Stimulated activated naive CD4-positive, alpha-beta T cell (primary cell): ENCODE results near the gene CNTNAP2.

Source experiments
- DNase-seq, 6 experiments: peaks; one replicate each; lab custom pipeline; 2025; lab: John Stamatoyannopoulos, UW

CNTNAP2 gene

DNA sequence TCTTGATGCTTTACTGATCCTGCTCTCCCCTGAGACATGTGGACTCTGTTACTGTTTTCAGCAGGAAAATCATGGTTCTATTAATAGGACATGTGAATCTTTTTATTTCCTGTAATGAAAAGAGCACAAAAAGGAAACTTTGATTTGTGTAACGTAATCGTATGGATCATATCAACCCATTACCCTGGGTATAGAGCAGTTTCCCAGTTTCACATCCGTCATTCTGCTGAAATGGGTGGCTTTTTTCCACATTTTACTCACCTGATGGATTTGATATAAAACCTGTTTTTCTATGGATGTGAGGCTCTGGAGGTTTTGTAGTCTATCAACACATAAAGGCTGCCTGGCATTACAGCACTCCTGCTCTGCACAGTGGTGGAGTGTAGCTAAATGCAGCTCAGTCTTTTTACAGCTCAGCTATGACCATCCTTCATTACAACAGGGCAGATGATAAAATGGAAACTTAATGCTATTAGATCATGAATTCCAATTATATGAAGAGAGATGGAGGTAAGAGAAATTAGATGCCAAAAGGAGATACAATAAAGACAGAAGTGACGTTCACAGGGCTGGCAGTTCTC, 1987.6 kb downstream of the CNTNAP2 start:
- DNase-seq = no peak

DNA sequence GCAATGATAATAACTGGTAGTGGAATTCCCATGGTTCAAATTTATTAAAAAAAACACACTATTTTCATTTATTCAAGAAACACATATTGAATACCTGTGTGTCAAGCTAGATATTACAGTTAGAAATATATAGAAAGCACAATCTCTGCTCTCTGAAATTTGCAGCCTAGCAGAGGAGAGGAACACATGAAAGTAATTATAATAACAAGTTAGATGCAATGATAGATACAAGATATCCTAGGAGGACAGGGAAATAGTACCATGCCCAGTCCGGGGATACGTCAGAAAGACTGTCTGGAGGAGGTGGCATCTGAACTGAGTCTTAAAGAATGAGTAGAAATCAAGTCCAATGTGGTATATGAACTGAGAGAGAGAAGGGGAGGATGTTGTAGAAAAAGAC, 1988.3 kb downstream of the CNTNAP2 start:
- no peak for DNase-seq

DNA sequence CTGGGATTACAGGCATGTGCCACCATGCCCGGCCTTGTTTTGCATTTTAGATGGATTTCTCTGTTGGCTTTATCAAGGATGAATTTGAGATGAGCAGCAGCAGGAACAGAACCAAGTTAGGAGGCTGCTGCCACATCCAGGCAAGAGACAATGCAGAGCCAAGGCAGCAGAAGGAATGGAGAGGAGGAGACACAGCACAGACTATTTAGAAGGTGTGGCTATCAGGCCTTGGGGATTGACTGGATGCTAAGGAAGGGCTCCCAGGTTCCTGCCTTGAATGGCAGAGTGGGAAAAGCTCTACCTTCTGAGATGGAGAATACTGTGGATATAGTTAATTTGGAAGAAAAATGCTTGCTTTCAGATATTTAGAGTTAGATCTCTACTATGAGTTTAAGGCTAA, 1989.3 kb downstream of the CNTNAP2 start:
- DNase-seq = no peak

DNA sequence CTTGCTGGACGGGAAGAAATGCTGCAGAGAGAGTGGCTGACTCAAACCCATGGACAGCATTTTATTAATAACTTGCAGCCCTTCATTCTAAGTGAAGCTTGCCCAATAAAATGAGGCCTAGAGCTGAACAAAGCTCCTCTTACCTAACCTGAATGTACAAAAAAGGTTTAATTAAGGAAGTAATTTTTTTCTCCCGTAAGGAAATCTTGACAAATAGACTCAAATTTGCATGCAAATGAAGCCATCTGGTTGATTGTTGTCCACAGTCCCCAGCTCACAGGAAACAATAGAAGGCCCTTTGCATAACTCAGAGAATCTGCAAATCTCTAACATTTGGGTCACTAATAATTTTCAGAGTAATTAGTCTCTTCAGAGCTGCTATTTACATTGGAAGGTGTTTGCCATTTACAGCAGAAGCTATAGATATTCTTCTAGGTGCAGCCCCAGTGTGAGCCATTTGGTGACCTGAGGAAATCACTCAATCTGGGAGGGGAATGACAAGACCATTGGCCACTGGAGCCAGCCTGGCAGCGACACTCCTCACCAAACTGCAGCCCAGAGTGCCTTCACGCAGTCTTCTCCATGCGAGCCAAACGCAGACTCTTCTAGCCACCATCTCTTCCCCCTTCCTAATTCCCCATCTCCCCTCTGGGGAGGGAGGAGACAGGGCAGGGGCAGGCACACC, 1991.0 kb downstream of the CNTNAP2 start:
- DNase-seq = no peak

DNA sequence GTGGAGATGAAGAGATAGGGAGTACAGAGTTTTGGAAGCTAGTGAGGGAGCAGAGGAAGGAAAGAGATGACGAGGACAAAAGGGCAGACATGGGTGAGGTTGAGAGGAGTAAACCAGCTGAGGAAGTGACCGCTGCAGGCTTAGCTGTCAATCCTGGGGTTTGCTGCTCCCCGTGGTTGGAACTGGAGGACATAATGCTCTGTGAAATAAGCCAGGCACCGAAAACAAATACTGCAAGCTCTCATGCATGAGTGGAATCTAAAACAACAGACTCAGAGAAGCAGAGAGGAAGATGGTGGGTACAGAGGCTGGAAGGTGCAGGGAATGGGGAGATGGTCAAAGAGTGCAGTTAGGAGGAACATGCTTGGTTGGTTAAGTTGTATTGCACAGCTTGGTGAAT, 1991.8 kb downstream of the CNTNAP2 start:
- DNase-seq = no peak

DNA sequence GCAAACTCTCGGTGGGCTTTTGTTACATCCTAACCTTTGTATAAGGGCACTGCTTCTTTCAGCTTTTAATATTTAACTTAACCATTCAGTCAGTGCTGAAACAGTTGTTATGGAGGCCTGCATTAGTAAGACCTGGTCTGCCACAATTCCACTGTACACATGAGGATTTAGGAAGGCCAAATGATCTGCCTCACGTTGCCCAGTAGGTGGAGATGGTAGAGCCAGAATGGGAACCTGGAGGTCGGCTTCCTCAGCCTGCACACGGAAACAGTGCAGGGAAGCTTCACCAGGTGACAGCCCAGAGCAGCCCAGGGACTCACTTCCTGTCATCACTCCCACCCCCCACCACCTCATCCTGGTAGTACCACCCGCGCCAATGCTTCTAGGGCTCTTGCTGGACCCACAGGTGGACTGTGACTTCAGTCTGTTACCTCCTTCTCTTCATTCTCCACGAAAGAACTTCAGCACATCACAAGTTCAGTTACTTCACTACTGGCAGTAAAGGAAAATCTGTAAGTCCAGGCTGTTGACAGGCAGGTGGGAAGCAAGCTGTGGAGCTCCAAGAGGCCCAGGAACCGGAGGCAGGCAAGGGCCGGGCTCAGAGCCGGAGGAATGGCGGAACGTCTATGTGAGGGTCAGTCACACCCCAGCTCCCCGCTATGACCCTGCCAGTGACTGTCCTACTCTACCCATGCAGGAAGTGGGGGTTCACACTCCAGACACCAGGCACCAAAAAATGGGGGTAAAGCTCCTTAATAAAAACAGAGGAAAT, 1993.7 kb downstream of the CNTNAP2 start:
- no peak for DNase-seq

DNA sequence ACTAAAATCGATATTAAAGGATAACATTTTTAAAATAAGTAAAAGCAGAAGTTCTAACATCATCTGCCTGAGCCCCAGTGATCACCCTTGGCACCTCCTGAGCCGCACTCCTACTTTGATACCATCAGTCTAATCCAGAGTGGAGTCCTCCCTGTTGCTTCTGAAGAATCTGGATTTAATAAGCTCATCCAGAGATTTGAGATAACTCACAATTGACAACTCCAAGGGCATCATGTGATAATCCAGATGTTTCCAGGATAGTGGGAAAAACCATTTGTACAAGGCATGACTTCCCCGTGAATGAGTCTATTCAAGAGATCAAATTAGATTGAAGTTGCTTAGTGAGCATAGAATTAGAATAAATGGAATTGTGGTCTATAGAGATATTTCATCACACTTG, 1998.2 kb downstream of the CNTNAP2 start:
- DNase-seq = no peak

DNA sequence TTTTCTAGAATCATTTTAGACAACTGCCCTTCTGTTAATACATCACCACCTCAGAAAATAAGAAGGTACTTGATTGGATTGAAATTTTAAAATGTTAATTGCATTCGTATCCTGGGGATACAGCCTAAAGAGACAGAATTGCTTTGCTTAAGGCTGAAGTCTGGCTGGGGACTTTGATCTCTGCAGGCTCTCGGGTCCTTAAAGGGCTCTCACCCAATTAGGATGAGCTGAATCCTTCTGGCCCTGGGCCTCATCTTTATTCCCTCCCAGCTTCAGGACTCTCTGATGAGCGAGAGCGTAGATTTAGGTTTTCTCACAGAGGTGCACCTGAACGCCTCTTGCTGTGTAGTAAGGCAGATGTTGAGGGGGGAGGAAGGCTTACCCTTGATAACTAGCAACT, 1998.7 kb downstream of the CNTNAP2 start:
- DNase-seq = no peak

DNA sequence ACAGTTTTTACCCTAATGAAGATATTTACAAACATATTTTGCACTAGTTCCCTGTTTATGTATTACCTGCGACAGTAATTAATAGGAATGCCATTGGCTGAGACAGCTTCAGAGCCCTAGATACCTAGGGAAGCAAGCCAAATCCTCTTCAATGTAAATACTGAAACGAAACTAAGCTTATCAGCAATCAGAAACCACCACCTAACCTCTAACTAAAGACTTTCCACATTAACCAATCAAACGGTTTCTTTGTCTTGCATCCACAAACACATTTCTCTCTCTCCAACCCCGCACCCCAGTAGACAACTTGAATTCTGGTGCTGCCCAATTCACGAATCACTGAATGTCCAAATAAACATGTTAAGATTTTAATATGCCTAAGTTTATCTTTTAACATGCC, 1999.6 kb downstream of the CNTNAP2 start:
- no peak for DNase-seq

DNA sequence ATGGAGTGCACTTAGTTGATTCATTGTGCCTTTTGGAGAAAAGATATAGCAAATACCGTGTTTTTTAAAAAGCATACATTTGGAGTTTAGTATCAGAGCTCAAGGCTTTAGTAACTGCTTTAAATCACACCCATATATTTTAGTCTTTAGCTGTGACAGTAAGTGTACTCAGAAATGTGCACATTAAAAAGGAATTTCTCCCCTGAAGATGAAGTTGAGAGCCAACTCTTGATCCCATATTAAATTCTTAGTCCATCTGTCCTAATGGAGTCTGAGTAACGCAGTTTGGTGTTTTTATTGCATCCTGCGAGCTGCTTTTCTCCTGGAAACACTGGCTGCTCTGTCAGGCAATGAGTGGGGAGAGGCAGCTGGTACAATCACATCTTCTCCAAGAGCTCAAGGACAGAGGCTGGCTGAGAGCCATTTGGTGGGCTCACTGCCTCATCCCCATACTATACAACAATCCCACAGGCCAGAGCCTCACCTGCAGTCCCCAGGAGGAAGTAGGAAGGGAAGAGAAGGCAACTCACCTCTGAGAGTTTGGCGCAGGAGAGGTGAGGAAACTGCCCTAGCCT, 2000.3 kb downstream of the CNTNAP2 start:
- DNase-seq = no peak

DNA sequence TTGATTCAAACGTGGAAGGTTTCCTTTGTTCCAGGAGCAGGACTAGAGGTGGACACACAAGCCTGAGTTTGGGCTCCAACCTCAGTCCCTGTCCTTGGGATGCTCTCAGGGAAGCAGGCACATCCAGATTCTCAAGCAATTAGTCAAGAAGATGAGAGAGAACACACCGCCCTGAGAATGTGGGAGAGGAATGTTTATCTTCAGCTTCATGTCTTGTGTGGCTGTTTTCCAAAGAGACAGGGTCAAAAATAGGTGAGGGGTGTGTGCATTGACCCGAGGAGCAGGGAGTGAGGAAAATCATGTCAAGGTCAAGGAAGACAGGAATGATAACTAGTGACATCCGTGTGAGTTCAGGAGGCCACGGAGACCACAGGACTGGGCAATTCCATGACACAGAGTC, 2001.8 kb downstream of the CNTNAP2 start:
- no peak for DNase-seq

DNA sequence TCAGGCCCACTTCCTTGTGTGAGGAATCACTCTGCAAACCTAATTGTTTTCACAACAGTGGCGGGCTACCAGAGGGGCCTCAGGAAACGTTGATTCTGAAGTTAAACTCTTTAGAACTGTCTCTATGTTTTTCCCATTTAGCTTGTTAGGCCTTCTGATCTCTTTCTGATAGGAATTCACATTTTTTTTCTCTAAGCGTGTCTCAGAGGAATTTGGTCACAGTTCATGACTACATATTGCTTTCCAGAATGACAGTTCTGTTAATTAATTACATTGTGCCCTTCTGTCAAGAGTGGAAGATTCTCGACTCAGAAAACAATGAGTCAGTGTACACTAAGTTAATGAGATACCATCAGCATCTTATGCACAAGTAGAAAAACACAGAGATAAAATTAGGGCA, 2004.8 kb downstream of the CNTNAP2 start:
- DNase-seq = no peak

DNA sequence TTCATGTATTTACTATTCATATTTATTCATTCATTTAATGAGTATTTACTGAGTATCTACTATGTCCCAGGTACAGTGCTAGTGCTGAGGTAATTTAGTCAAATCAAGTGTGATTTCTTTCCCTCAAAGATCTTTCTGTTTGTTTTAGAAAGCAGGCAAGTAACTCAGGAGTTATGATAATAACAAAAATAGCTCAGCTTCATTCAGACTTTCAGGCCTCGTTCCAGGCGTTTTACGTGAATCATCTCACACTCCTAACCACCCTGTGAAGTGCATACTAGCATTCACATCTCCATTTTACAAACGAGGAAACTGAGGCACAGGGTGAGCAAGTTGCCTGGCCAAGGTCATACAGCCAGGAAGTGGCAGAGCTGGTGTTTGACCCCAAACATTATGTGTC, 2005.2 kb downstream of the CNTNAP2 start:
- DNase-seq = no peak

DNA sequence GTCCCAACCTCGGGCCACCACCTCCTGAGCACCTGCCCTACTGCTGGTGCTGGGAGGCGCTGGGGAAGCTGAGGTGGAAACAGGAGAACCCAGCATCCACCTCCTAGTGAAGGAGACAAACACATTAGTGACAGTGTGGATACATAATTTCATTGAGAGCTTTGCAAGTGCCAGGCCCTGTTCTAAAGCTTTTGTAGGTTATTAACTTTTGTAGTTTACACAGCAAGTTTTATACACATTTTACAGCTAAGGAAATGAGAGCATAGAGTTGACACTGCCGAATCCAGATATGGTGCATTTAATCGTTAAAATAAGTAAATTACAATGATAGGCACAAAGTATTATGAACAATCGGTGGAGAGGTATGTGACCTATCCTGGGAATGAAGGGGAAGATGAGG, 2007.9 kb downstream of the CNTNAP2 start:
- no peak for DNase-seq

DNA sequence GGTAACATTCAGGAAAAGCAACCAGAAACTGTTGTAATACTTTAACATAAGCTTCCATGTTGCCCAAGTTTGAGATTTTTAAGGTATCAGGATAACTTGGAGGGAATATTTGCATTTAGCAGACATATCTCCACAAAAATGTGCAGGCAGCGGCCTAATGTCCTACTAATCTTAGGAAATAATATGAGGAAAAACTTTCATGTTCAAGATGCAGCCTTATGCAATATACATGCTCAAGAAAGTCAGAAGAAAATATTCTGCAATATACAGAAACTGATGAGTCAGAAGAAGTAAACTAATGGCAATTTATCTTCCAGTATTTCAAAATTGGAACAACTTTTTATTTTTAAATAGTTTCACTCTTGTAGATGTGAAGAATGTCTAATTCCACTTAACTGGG, 2010.8 kb downstream of the CNTNAP2 start:
- no peak for DNase-seq

DNA sequence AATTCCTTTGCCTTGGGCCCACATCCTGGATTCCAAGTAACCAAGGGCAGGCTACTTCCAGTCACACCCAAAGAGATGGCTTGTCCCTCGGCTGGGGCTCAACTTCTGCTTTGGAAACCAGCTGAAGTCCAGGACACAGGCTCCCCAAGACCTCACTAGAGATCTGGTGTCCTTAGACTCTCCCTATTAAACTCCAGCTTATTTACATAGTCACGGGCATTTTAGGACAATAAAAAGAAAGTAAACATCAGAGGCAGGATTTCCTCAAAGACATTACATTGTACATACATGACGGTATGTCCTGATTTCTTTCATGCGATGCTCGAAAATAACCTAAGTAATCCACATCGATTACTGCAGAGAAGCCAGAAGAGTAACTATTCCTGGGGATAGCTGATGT, 2012.4 kb downstream of the CNTNAP2 start:
- no peak for DNase-seq

DNA sequence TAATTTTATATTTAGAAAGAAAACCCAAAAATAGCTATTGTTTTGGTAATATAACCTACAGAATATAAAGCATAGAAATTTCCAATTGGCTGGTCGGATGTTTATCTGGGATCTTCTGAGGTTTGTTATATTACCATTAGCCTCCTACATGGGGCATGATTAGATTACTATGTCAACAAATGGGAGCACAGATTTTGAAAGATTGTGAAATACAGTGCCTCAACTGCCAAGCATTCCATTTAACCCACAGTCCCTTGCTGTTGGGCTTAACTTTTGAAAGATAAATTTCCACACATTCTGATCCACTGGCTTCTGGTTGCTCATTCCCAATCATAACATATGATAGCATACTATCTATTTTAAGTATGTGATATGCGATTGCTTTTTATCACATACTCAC, 2018.5 kb downstream of the CNTNAP2 start:
- DNase-seq = no peak

DNA sequence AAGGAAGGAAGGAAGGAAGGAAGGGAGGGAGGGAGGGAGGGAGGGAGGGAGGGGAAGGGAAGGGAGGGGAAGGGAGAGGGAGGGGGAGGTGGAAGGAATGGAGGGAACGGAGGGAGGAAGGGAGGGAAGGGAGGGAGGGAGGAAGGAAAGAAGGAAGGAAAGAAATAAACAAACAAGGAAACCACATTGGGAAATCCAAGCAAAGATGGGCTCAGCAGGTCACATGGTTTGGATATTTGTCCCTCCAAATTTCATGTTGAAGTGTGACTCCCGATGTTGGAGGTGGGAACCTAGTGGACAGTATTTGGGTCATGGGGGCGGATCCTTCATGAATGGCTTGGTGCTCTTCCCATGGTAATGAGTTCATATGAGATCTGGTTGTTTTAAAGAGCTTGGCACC, 2019.4 kb downstream of the CNTNAP2 start:
- DNase-seq = no peak

DNA sequence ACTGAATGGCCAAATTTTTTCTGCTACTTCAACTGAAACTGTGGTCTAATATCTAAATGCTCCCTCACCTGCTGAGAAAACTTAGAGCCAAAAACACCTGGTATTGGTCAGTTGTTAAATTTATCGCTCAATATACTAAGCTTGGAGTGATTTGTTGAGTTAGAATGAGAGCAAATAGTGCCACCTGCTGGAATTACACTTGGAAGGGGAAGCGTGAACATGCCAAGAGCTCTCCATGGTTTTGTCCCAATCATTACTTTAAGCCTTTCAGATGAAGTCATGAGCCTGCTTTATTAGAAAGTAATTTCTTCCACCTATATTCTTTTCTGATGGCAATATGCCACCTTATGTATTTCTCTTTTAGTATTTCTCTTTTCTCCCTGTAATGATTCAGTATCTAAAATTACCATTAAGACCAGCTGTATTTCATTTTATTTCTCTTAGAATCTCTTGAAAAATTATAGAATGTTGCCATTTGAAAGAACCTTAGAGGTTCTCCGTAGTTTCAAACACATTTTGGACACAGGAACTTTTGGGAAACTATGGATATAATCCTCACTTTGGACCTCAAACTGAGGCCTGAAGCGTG, 2026.2 kb downstream of the CNTNAP2 start:
- DNase-seq = no peak

DNA sequence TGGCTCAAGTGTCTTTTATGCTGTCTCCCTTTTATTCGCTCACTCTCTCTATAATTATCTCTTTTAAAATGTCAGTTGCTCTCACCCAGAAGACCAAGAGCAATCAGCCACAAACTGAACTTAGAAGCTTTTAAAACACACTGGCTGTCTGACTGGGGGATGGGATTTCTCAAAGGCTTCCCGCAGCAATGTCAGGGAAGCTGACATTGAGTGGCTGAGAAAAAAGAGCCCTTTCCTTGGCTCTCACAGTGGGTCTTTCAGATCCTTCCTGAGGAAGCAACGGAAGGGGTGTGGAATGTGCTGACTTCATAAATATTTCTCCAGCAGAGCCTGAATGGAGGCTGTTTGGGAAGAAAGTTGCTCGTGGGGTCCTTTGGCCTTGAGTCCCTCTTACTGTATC, 2028.2 kb downstream of the CNTNAP2 start:
- DNase-seq = no peak

DNA sequence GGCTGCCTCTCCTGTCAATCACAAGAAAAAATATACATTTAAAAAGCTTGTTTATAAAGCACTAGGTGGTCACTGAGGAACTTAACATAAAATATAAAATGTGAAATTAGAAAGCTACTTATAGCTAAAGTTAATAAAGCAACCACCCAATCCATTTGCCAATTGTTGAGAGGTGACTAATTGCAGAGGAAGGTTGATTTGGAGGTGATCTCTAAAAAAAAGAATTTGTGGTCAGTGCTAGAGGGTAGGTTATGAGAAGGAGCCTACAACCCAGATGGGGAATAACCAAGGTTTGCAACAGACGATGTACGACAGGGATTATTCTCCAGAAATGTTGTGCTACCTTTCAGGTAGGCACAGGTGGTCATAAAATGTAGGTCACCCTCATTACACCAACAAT, 2029.7 kb downstream of the CNTNAP2 start:
- no peak for DNase-seq

DNA sequence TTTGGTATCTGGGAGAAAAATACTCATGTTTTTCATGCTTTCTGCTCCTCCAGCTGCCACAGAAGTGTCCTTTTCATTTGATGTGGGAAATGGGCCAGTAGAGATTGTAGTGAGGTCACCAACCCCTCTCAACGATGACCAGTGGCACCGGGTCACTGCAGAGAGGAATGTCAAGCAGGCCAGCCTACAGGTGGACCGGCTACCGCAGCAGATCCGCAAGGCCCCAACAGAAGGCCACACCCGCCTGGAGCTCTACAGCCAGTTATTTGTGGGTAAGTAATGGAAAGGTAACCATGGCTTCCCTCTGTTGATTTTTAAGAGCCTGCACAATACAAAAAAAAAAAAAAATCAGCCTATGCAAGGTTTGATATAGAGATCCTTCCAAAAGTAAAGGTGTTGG, 2030.8 kb downstream of the CNTNAP2 start:
- no peak for DNase-seq

DNA sequence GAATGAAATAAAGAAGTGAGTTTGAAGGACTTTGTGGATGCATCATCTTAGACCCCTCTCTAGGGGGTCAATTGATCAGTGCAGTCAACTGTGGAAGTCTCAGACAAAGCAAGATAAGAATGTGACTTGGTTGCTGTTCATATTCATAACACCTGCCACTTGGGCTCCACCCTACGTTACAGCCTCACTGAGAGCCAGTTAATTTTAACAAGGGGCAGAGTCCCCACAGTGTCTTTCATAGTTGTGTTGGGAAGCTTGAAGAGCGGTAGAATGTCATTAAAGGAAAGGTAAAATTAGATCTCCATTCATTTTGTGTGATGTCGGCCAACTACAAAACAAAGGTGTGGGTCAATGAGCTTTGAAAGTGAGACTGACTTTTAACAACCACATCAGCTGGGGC, 2031.9 kb downstream of the CNTNAP2 start:
- DNase-seq = no peak
